GM06990 (cell line): ENCODE measurements around the gene ONECUT3.
A peak's percentile ranks its signal among the peaks of the same experiment; 100 is the strongest.

Experiments
- DNase-seq: peaks from one replicate; pipeline ENCODE4 v3.0.0-alpha.2; 2011; ENCODE audit not compliant: insufficient read length; ENCODE audit errors: extremely low read depth
- H3K27me3 ChIP-seq: replicated peaks from 2 replicates; pipeline ENCODE4 v1.6.0; 2011; ENCODE audit warnings: low read length; ENCODE audit not compliant: control insufficient read depth, insufficient read depth
- H3K36me3 ChIP-seq: 2 replicates; pipeline ENCODE4 v1.5.1; 2011; ENCODE audit warnings: low read length; ENCODE audit not compliant: control insufficient read depth, insufficient read depth
- H3K4me3 ChIP-seq: replicated peaks from 2 replicates; pipeline ENCODE4 v1.5.1; 2011; ENCODE audit warnings: low read depth, mild to moderate bottlenecking, control low read depth, low read length
- TF ChIP-seq, protein P1 (sequence below): IDR thresholded peaks from 2 replicates; pipeline ENCODE4 v1.5.1; 2011; ENCODE audit warnings: low read length, control low read depth, mild to moderate bottlenecking, inconsistent platforms; ENCODE audit not compliant: insufficient read depth, poor library complexity, severe bottlenecking

Gene ONECUT3

DNA sequence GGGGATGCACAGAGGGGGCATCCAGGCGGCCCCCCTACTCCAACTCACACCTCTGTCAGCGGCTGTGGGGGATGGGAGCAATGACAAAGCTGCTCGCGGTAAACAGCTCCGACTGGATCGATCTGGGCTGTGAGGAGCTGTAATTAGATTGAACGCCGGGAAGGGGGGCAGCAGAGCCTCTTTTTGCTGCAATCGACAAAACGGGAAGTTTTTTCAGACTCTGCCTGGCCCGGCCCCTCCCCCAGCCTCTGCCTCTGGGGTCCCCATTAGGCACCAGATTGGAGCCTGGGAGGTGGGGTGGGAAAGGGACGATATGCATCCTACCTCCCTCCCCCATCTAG lies 16.3 kb downstream of the ONECUT3 start:
- Histone ChIP-seq H3K4me3 (no peak overlapping the region), H3K27me3 (no peaks in the 10 kb centered on the region; the same call in 1 of the 2 replicates), H3K36me3 (no peaks in the 10 kb centered on the region)
- no peak for DNase-seq
- TF ChIP-seq, protein P1, sequence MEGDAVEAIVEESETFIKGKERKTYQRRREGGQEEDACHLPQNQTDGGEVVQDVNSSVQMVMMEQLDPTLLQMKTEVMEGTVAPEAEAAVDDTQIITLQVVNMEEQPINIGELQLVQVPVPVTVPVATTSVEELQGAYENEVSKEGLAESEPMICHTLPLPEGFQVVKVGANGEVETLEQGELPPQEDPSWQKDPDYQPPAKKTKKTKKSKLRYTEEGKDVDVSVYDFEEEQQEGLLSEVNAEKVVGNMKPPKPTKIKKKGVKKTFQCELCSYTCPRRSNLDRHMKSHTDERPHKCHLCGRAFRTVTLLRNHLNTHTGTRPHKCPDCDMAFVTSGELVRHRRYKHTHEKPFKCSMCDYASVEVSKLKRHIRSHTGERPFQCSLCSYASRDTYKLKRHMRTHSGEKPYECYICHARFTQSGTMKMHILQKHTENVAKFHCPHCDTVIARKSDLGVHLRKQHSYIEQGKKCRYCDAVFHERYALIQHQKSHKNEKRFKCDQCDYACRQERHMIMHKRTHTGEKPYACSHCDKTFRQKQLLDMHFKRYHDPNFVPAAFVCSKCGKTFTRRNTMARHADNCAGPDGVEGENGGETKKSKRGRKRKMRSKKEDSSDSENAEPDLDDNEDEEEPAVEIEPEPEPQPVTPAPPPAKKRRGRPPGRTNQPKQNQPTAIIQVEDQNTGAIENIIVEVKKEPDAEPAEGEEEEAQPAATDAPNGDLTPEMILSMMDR = no peak

DNA sequence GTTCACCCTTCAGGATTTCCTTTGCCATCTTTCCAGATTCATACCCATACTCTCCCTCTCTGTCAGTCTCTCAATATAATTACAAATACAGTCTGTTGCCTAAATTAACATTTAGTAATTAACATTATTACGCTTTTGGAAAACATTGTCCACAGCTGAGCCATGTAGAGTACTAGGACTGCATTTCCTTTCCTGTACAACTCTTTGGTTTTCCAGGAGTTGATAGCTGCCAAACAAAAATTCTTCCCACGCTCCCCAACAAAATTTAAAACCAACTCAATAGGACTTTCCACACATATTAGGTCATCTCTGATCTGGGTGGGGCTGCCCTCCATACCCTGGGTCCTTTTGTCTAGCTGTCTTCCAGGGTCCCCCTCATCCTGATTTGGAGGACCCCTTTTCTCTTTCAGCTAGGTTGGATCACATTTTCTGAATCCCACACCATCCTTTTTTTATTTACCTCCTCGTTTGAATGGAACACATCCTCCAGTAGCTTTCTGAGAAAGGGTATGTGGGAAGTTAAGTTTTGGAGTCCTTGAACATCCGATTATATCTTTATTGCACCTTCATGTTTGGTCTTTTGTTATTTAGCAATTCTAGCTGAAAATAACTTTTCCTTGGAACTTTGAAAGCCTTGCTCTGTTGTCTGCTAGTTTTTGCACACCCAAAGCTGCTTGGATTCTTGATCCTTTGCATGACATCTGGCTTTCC lies 17.7 kb downstream of the ONECUT3 start:
- Histone ChIP-seq H3K27me3 (no peaks in the 10 kb centered on the region; the same call in 1 of the 2 replicates), H3K36me3 (no peaks in the 10 kb centered on the region), H3K4me3 (no peak overlapping the region)
- TF ChIP-seq, protein P1 = no peak
- no peak for DNase-seq

DNA sequence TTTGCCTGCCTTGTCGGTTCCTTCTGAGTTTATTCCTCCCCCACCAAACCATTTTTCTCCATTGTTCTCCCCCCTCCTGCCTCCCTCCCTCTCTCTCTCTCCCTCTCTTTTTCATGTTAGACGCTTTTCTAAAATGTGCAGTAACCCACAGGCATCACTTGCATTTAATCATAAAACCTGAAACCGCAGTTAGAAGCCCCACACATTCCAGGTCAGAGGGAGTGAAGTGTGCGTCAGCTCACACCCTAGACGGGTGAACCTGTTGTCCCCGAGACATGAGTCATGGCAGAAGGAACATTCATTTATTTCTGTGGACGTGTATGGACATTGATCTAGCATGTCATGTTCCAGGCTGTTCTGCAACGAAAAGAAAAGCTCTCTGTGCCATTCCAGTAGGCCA lies 19.9 kb downstream of the ONECUT3 start:
- TF ChIP-seq, protein P1 = no peak
- Histone ChIP-seq H3K36me3 (no peaks in the 10 kb centered on the region), H3K4me3 (no peak overlapping the region), H3K27me3 (peaks cover 3% of the 10 kb centered on the region)
- no peak for DNase-seq

DNA sequence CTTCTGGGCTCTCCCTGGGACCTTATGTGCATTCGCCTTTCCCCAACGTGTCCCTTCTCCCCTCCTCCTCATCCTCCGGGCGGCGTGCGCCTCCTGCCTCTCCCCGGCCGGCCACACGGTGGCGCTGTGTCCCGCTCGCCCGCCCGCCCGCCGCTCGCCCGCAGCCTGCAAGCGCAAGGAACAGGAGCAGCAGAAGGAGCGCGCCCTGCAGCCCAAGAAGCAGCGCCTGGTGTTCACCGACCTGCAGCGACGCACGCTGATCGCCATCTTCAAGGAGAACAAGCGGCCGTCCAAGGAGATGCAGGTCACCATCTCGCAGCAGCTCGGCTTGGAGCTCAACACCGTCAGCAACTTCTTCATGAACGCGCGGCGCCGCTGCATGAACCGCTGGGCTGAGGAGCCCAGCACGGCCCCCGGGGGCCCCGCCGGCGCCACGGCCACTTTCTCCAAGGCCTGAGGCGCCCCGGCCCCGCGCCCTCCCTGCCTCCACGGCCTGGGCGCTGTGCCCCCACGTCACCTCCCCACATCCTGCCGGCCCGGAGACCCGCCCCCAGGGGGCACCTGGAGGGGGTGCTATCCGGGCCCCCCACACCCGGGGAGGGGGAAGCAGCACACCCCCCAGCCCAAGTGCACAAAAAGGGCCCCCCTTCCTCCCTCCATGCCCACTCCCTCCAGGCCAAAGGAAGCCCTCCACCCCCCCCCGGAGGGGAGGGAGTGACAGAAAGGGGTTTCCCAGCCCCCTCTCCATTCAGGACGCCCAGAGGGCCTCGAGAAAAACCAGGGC lies 21.9 kb downstream of the ONECUT3 start:
- Histone ChIP-seq H3K4me3 (no peak overlapping the region), H3K36me3 (no peaks in the 10 kb centered on the region), H3K27me3 (peaks cover 3% of the 10 kb centered on the region)
- no peak for DNase-seq
- TF ChIP-seq, protein P1 = peak; percentile 24

DNA sequence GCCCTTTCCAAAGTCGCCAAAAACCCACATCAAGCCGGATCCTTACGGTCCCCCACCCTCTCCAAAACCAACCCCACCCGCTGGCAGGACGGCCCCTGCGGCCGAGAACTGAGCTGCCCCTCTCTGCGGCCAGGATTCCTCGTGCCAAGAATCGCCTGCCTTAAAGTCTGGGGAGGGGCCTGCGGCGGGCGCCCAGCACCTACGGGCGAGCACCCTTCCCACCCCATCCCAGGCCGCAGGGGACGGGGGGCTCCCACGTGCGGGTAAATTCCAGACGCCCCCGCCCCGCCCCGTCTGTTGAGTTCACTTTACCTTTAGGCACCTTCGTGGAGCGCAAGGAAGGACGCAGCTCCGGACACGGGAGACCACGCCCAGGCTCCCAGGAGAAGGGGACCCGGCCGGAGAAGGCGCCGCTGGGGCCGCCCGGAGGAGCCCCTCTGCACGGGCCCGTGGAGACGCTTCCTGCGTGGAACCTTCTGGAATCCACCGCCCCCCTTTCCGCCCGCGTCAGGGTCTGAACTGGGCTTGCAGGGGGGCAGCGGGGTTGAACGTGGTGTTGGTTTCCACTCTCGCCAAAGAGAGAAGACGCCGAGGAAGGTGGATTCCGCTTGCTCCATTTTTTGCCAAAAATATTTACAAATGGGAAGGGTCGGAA lies 22.8 kb downstream of the ONECUT3 start:
- TF ChIP-seq, protein P1 = no peak

More for the DNA sequence above, 22.8 kb downstream of the ONECUT3 start:
- Histone ChIP-seq H3K27me3 (peaks cover 3% of the 10 kb centered on the region), H3K4me3 (no peak overlapping the region), H3K36me3 (no peaks in the 10 kb centered on the region)
- no peak for DNase-seq
